Choroid plexus epithelial cell (primary cell): Measurements from ENCODE around the gene AHDC1.

Experiments
- DNase-seq: peaks from one replicate; pipeline ENCODE4 v3.0.0-alpha.2; 2010; ENCODE audit warnings: low read depth
- H3K4me3 ChIP-seq: 2 replicates; pipeline ENCODE4 v1.5.1; 2011; ENCODE audit warnings: low read depth, mild to moderate bottlenecking, control low read depth, low read length, moderate library complexity
- CTCF ChIP-seq: conservative IDR thresholded peaks from 2 replicates; pipeline ENCODE4 v1.5.1; 2011; ENCODE audit warnings: low read depth, mild to moderate bottlenecking, control low read depth, inconsistent platforms, low read length, moderate library complexity

The AHDC1 gene

DNA sequence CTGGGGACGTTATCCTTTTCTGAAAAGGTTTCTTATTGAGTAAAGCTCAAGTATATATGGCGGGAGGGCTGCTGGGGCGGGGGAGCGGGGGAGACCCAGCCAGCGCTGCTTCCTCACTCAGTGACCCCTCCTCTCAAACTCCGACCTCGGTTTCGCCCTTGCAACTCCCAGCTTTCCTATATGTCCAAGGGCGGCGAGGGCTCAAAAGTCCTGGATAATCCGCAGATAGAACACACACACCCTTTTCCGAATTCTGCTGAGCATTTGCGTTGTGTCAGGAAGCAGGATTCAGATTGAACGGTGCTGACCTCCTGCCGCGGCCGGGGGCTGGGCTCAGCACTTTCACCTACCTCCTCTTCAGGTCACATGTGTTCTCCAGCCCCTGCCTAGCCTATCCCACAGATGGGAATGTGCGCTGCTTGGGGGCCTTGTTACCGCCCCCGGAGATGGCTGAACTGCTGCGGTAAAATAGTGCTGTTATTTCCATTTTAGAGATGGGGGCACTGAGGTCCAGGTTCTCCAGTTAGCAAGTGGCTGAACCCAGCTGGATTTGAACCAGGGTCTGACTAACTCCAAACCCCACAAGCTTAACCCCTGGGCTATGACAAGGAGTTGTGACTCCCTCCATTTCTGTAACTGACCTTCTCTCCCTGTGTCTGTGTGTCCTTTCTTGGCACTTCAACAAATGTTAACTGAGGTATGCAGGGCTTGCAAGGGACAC, 795 bp upstream of the AHDC1 start:
- peak overlapping the region; percentile 86 for H3K4me3 ChIP-seq
- no peak for DNase-seq
- no peak for TF ChIP-seq CTCF

- TF ChIP-seq CTCF, result no peak
- no peak for DNase-seq
- H3K4me3 ChIP-seq, result peak overlapping the region; percentile 86
Measured at GRCh38 chr1:27603309-27603680, 649 bp downstream of the AHDC1 start.

GRCh38 chr1:27602462-27603308, 1.3 kb downstream of the AHDC1 start:
- H3K4me3 ChIP-seq, result peak overlapping the region; percentile 86
- DNase-seq, result peak; percentile 41
- no peak for TF ChIP-seq CTCF

- TF ChIP-seq CTCF, result no peak
- peak overlapping the region; percentile 86 for H3K4me3 ChIP-seq
- DNase-seq, result no peak
Measured at GRCh38 chr1:27601771-27602461, 2.0 kb downstream of the AHDC1 start.

- no peak for TF ChIP-seq CTCF
- no peak for DNase-seq
- H3K4me3 ChIP-seq, result peak overlapping the region; percentile 86
Measured at GRCh38 chr1:27601321-27601770, 2.6 kb downstream of the AHDC1 start.

GRCh38 chr1:27600498-27601175, 3.3 kb downstream of the AHDC1 start:
- DNase-seq, result peak; percentile 53
- peak; percentile 12 for TF ChIP-seq CTCF
- no peak overlapping the region for H3K4me3 ChIP-seq
